Measurements from ENCODE around the gene CD300E. TPM values are rescaled to one million over a fixed set of nuclear protein-coding genes. Genes with fewer than 3 reads are reported as not detected.

The CD300E gene
- total and polyA plus RNA-seq, 2 of the 4 experiments (the other 2 are of a cell fraction): not detected

- H4K20me1 ChIP-seq (ENCODE audit: insufficient read depth, low read length): no peaks in the 10 kb centered on the region
- no peak overlapping the region for H3K23ac ChIP-seq (ENCODE audit: low read depth, low read length)
- no peaks in the 10 kb centered on the region for H3K4me1 ChIP-seq (ENCODE audit: control insufficient read depth, insufficient read depth, low read length)
- H2AK9ac ChIP-seq (replicated peaks; ENCODE audit: low read depth, low read length, poor library complexity): peak overlapping the region; percentile 28
- H2BK15ac ChIP-seq (ENCODE audit: low read depth, low read length): no peak overlapping the region
- no peak overlapping the region for H3K4me3 ChIP-seq (ENCODE audit: insufficient read depth, low read depth, low read length)
- no peaks in the 10 kb centered on the region for H3K79me1 ChIP-seq (ENCODE audit: low read depth in 1 of 2, low read length in 2 of 2)
- in situ Hi-C loops (cut with MboI; ENCODE audit: low sequenced_read_pairs): no loop called here
- H3K4ac ChIP-seq (ENCODE audit: low read depth, low read length): no peak overlapping the region
- no peak overlapping the region for H3K4me2 ChIP-seq (ENCODE audit: low read depth, low read length)
- no peak overlapping the region for H4K8ac ChIP-seq (ENCODE audit: low read depth in 2 of 2, low read length in 2 of 2)
- no peak overlapping the region for H3K18ac ChIP-seq (ENCODE audit: low read depth, low read length)
- no peak overlapping the region for H3K14ac ChIP-seq (replicated peaks; ENCODE audit: low read depth, low read length)
- no peak overlapping the region for H2BK120ac ChIP-seq (ENCODE audit: low read depth, low read length)
- no peaks in the 10 kb centered on the region for H3K36me3 ChIP-seq (ENCODE audit: control insufficient read depth, insufficient read depth, low read length)
- H2AFZ ChIP-seq (replicated peaks; ENCODE audit: low read length, poor library complexity): peak overlapping the region; percentile 32
- DNase-seq (peak; percentile 58), ATAC-seq (ENCODE audit: low read depth) (no peak; the same call in 1 of the 2 replicates)
- H4K91ac ChIP-seq (ENCODE audit: insufficient read depth, low read depth, low read length): no peak overlapping the region
- TF ChIP-seq NFE2L2 (IDR thresholded peaks at IDR 0.05; ENCODE audit: low read depth, low read length): no peak
- TF ChIP-seq MAFK (IDR thresholded peaks at IDR 0.05; ENCODE audit: low read depth, low read length): no peak
- no peak for TF ChIP-seq MXI1 (IDR thresholded peaks at IDR 0.05; ENCODE audit: borderline replicate concordance, low read depth, low read length)
- no peaks in the 10 kb centered on the region for H3K27me3 ChIP-seq (ENCODE audit: control insufficient read depth, insufficient read depth, low read length)
- H3K9ac ChIP-seq (ENCODE audit: low read depth, low read length): no peak overlapping the region
- intact Hi-C loops (cut with micrococcal nuclease): no loop called here
- no peak overlapping the region for H4K5ac ChIP-seq (ENCODE audit: low read depth, low read length)
- no peak overlapping the region for H3K56ac ChIP-seq (ENCODE audit: extremely low read depth, insufficient read depth, low read length)
- POLR2A ChIA-PET (ENCODE audit: unreplicated experiment): no interaction called here
- H2AK5ac ChIP-seq (ENCODE audit: low read depth, low read length): no peak overlapping the region
- peak overlapping the region; percentile 88 for H2BK5ac ChIP-seq (ENCODE audit: low read depth, low read length, poor library complexity, severe bottlenecking)
- dilution Hi-C loops (cut with HindIII; ENCODE audit: low sequenced_read_pairs, unreplicated experiment): no loop called here
- H3K9me1 ChIP-seq (ENCODE audit: insufficient read depth, low read length): no peaks in the 10 kb centered on the region
- CTCF ChIA-PET: no interaction called here
- BruUV-seq (replicated peaks): no TSS peak
- WGBS, 2 experiments (ENCODE audit: extremely low coverage in 2 of 2, insufficient read length in 1 of 2): 52% methylated on average over 8 of the region's 32 CpGs; no CpG with 5 or more reads in 1 of the 2 experiments
- peaks cover 21% of the 10 kb centered on the region for H3K9me3 ChIP-seq (ENCODE audit: control insufficient read depth, insufficient read depth, low read length)
- H2BK20ac ChIP-seq (ENCODE audit: low read depth, low read length): no peak overlapping the region
- no peak overlapping the region for H3K27ac ChIP-seq (ENCODE audit: insufficient read depth, low read length)
Measured at GRCh38 chr17:74569020-74570003, 54.2 kb downstream of the CD300E start.
